ENCODE measurements around the gene RIMBP2.

RIMBP2 gene

GRCh38 chr12:130452546-130452945, 263.6 kb downstream of the RIMBP2 start:
- no peak for DNase-seq

DNA sequence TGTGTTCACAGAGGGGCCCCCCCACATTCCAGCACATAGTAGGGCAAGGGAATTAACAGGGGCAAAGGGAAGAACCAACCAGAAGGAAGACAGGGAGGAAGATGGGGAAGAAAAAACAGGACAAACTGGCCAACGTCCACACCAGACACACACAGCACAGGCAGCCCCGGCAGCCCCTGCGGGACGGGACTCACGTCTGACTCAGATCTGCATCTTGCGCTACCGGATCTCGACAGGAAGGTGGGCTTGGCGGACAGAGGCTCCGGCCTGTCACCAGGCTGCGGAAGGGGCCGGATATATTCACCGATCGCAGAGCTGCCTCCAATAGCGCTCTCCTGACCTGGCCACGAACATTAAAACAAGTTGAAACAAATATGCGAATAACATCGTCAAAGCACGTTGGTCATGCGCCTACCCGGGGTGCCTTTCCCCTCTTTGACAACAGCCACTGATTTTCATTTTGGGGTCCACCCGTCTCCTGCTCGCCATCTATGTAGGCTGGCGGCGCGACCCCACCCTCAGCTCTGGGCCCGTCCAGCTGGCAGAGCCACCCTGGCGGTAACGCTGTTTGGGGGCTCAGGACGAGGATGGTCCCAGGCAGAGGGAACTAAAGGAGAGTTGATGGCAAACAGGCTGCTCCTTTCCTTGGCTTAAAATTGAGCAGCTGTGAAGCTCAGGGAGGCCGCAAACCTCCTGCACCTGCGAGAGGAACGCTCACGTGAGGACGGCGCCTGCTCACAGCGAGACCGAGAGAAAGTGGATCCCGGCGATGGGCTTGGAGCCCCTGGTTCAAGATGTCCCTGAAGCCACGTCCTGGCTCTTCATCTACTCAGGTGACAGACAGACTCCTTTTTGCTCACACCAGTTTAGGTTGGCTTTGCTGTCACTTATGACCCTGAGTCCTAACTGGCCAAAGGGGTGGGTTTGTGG, 264.8 kb downstream of the RIMBP2 start:
- DNase-seq, result no peak

- no peak for DNase-seq
Measured at GRCh38 chr12:130449291-130449690, 266.8 kb downstream of the RIMBP2 start.

GRCh38 chr12:130448044-130448821, 267.9 kb downstream of the RIMBP2 start:
- no peak for DNase-seq

GRCh38 chr12:130447655-130447965, 268.5 kb downstream of the RIMBP2 start:
- DNase-seq, result no peak

GRCh38 chr12:130446846-130447654, 269.0 kb downstream of the RIMBP2 start:
- DNase-seq, result no peak

GRCh38 chr12:130444986-130445385, 271.1 kb downstream of the RIMBP2 start:
- DNase-seq, result no peak

DNA sequence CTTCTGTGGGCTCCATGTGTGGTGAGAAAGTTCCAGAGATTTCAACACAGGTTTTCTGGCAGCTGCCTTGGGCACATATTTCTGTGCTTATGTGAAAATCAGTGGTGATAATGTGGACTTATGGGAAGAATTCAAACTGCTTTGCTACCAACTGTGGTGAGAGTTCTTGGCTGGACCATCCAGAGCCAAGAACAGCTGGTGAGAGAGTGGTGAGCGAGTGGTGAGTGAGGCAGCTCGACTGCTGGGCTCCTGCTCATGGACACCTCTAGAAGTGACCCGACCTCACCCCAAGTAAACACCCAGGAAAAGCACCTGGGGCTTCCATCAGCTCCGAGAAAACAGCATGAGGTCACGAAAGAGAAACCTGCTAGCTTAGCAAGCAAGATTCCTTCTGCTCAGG, 272.0 kb downstream of the RIMBP2 start:
- DNase-seq, result no peak

- DNase-seq, result no peak
Measured at GRCh38 chr12:130441771-130442760, 274.0 kb downstream of the RIMBP2 start.

DNA sequence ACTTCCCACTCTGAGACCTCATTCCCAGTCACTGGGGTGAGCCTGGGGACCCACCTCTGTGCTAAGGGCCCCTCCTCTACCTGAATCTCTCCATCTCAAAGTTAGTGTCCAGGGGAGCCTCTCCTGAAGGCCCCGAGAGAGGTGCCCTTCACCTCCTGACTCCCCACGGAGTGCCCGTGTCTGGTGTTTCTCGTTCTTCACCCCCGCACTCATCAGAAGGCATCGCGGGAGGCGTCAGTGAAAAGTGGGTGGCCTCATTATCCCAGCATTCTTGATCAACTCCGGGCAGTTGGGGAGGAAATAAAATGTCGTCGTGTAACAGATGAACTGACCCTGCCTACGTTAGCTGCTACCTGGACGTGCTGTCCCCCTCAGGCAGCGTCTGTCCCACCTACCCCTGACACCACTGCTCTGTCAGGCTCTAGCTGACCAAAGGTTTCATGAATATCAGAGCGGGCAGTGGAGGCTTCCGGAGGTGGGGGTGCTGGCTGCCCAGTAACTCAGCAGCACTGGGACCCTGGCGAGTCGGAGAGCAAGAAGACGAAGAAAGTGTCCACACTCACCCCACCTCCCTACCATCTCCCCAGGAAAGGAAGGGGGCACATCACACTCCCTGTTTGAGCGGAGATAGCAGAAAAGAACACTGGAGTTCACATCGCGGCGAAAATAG, 275.6 kb downstream of the RIMBP2 start:
- no peak for DNase-seq

DNA sequence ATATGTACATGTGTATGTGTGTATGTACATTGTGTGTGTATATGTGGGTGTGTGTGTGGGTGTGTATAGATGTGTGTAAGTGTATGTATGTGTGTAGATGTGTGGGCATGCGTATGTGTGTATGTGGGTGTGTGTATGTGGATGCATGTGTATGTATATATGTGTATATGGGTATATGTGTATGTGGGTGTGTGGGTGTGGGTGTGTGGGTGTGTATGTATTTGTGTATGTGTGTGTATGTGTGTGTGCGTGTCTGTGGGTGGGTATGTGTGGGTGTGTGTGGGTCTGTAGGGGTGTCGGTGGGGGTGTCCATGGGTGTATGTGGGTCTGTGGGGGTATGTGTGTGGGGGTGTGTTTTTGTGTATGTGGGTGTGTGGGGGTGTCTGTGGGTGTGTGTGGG, 276.8 kb downstream of the RIMBP2 start:
- DNase-seq, result no peak

DNA sequence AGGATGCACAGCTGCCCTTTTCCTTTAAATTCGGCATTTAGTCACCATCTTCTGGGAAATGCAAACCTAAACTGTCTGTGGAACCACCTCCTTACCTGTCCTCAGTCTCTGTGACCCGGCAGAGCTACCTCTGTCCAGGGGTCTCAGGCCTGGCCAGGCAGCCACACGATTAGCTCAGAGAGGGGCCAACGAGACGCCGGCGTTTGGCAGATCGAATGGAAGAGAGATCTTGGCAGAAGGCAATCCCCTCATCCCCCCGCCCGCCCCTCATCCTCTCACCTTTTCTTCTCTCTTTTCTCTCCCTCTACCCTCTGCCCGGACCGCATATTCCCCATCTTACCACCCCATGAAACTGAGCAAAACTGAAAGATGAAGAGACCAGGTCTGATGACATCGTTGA, 277.4 kb downstream of the RIMBP2 start:
- DNase-seq, result no peak

- DNase-seq, result no peak
Measured at GRCh38 chr12:130438243-130438620, 277.9 kb downstream of the RIMBP2 start.

GRCh38 chr12:130437555-130438242, 278.4 kb downstream of the RIMBP2 start:
- no peak for DNase-seq

- no peak for DNase-seq
Measured at GRCh38 chr12:130436741-130437501, 279.2 kb downstream of the RIMBP2 start.

DNA sequence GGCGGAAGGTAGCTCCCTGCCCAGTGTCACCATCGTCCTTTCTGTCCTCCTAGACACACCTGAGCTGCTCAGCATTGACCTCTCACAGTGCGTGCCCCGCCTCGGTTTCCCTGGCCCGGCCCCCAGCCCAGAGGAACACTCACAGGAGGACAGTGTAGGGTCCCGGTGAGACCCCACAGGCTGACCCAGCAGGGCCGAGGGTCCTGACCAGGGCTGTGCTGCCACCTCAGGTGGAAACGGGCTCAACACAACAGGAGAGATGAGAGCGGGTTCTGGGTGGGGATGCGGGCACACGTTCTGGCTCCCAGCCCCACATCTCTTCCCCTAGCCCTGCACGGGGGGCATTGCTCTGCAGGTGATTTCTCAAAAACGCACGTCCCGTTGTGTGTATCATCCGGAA, 280.3 kb downstream of the RIMBP2 start:
- DNase-seq, result no peak

DNA sequence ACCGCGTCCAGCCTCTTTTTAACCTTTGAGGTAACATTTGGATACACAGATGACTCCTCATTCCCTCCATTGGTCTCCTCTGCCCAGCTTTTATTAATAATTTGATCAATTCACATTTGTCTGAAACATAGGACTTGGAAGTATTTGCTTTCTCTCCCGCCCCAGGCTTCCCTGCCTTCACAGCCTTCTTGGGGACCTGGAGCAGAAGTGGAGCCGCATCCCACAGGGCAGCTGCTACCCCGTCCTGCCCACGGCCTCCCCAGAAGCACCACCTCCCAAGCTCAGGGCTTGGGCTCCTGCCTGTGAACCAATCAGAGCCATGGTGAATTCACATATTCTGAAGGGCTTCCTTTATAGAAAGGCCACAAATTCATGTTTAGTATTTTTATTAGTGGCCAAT, 280.8 kb downstream of the RIMBP2 start:
- DNase-seq, result no peak

GRCh38 chr12:130434560-130434959, 281.5 kb downstream of the RIMBP2 start:
- DNase-seq, result no peak

DNA sequence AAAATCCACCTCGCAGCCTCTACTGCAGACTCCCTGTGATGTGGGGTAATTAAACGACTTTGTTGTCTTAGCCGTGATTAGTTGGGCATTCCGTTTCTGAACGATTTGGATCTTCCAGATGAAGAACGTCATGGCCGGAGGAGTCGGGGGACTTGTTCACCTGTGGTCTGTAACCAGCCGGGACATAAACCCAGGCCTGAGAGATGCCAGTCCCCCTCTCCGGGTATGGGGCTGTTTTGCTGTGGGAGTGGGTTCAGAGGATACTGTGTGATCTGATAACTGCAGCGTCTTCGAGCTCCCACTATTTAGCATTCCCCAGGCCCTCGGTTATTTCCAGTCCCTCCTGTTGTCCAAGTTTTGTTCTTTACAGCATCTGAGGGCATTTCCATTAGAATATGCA, 282.3 kb downstream of the RIMBP2 start:
- no peak for DNase-seq

- DNase-seq, result no peak
Measured at GRCh38 chr12:130433411-130433810, 282.7 kb downstream of the RIMBP2 start.

All from T-helper 1 cell (primary cell).